Type B pancreatic cell (in vitro differentiated cells): ENCODE measurements around the gene RRAGC. TPM values are rescaled to one million over a fixed set of nuclear protein-coding genes. Genes with fewer than 3 reads are reported as not detected.
"Not testable (repeated sequence)": the region's sequence is repeated elsewhere in the genome, so short reads cannot be mapped to it uniquely, and the experiment has no call there.

ENCODE experiments used
- DNase-seq: peaks from one replicate; pipeline ENCODE4 v3.0.0; 2021; ENCODE audit warnings: mixed read lengths; ENCODE audit not compliant: unreplicated experiment; ENCODE audit errors: extremely low spot score
- H3K27ac Mint-ChIP-seq: 2 replicates; pipeline ENCODE4 v1.8.0; 2021; ENCODE audit warnings: mild to moderate bottlenecking, mixed read lengths
- H3K27me3 Mint-ChIP-seq: 2 replicates; pipeline ENCODE4 v1.8.0; 2021; ENCODE audit warnings: mixed read lengths
- H3K36me3 Mint-ChIP-seq: 2 replicates; pipeline ENCODE4 v1.8.0; 2021; ENCODE audit warnings: mixed read lengths
- H3K4me1 Mint-ChIP-seq: one replicate; pipeline ENCODE4 v1.8.0; 2021; ENCODE audit warnings: mixed read lengths; ENCODE audit not compliant: unreplicated experiment
- H3K4me3 Mint-ChIP-seq: 2 replicates; pipeline ENCODE4 v1.8.0; 2021; ENCODE audit warnings: mild to moderate bottlenecking, mixed read lengths
- H3K9me3 Mint-ChIP-seq: 2 replicates; pipeline ENCODE4 v1.8.0; 2021; ENCODE audit warnings: mixed read lengths
- total RNA-seq: library from RNA; stranded (reverse); gene quantifications from 2 replicates; pipeline ENCODE4 v1.2.1, GENCODE V29; 2021; ENCODE audit warnings: low replicate concordance
- TF ChIP-seq, protein P1 (sequence below): fragments of 200-600 bp; sonication (generic); conservative IDR thresholded peaks from 2 replicates; pipeline ENCODE4 v1.5.0; 2021; ENCODE audit warnings: antibody characterized with exemption, mild to moderate bottlenecking

RRAGC gene
- total RNA-seq, 1 donor from 2014 or later = 25.3 TPM

DNA sequence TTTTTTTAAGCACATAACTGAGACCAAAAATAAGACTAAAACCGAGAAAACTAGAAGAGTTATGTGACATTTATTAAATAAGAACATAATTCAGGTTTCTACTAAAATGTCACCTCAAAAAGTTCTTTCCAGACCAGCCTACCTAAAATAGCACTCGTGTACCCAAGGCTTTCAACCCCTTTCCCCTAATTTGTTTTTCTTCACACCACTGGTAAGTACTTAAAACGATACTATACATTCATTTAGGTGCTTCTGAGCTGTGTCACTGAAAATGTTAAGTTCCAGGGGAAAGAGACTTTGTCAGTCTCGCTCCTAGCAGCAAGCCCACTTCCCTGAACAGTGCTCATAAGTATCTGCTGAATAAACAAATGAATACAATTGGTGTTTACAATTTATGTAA, 6.8 kb downstream of the RRAGC start:
- no peak for DNase-seq
- no peak overlapping the region for H3K4me3 Mint-ChIP-seq
- H3K36me3 Mint-ChIP-seq = peaks cover 8% of the 10 kb centered on the region
- peaks cover 4% of the 10 kb centered on the region for H3K4me1 Mint-ChIP-seq
- H3K9me3 Mint-ChIP-seq = no peaks in the 10 kb centered on the region
- TF ChIP-seq, protein P1, sequence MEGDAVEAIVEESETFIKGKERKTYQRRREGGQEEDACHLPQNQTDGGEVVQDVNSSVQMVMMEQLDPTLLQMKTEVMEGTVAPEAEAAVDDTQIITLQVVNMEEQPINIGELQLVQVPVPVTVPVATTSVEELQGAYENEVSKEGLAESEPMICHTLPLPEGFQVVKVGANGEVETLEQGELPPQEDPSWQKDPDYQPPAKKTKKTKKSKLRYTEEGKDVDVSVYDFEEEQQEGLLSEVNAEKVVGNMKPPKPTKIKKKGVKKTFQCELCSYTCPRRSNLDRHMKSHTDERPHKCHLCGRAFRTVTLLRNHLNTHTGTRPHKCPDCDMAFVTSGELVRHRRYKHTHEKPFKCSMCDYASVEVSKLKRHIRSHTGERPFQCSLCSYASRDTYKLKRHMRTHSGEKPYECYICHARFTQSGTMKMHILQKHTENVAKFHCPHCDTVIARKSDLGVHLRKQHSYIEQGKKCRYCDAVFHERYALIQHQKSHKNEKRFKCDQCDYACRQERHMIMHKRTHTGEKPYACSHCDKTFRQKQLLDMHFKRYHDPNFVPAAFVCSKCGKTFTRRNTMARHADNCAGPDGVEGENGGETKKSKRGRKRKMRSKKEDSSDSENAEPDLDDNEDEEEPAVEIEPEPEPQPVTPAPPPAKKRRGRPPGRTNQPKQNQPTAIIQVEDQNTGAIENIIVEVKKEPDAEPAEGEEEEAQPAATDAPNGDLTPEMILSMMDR = no peak
- H3K27me3 Mint-ChIP-seq = no peaks in the 10 kb centered on the region
- no peak overlapping the region for H3K27ac Mint-ChIP-seq

DNA sequence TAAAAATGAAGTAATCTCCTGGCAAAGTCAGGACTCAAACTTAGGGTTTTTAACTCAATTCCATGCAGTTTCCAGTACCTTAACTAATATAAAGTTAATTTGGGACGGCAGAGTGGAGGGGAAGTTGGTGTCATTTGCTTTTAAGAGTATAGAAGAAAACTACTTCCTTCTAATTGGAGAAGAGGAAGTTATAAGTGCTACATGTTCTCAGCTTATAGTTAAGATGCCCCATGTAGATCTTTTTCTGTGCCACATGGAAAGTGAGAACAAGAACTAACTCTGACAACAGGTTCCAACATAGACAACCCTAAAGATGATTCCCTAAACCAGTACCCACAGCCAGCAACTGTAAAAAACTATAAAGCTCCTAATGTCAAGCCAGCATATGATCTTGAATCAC, 11.5 kb downstream of the RRAGC start:
- Mint-ChIP-seq H3K27me3 (no peaks in the 10 kb centered on the region), H3K4me3 (no peak overlapping the region), H3K9me3 (no peaks in the 10 kb centered on the region), H3K36me3 (peaks cover 30% of the 10 kb centered on the region), H3K27ac (no peak overlapping the region), H3K4me1 (no peaks in the 10 kb centered on the region)
- DNase-seq = no peak
- TF ChIP-seq, protein P1 = no peak

DNA sequence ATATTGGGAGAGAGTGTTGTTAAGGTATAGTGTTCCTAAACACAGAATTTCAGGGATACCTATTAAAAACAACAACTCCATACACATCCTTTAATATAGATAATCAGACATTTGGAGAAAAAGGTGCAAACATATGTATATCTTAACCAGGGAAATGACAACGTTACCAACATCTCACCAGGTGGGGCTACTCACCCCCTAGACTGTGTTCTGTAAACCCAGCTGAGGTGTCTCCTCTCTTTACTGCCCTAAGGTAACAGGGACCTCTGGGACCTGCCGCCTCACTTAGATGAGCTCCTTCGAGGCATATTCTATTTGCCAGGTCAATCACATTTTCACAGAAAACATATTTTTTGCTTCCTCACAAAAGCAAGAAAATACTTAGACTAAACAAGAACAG, 13.4 kb downstream of the RRAGC start:
- Mint-ChIP-seq H3K27me3 (no peaks in the 10 kb centered on the region), H3K36me3 (peaks cover 34% of the 10 kb centered on the region), H3K4me3 (no peak overlapping the region), H3K27ac (no peak overlapping the region), H3K4me1 (no peaks in the 10 kb centered on the region), H3K9me3 (no peaks in the 10 kb centered on the region)
- DNase-seq = no peak
- TF ChIP-seq, protein P1 = no peak

DNA sequence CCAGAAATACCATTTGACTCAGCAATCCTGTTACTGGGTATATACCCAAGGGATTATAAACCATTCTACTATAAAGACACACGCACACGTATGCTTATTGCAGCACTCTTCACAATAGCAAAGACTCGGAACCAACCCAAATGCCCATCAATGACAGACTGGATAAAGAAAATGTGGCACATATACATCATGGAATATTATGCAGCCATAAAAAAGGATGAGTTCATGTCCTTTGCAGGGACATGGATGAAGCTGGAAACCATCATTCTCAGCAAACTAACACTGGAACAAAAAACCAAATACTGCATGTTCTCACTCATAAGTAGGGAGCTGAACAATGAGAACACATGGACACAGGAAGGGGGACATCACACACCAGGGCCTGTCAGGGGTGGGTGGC, 14.5 kb downstream of the RRAGC start:
- not testable (repeated sequence) for H3K4me3 Mint-ChIP-seq, H3K4me1 Mint-ChIP-seq, DNase-seq, H3K27me3 Mint-ChIP-seq, H3K9me3 Mint-ChIP-seq, H3K27ac Mint-ChIP-seq
- H3K36me3 Mint-ChIP-seq = peaks cover 29% of the 10 kb centered on the region

DNA sequence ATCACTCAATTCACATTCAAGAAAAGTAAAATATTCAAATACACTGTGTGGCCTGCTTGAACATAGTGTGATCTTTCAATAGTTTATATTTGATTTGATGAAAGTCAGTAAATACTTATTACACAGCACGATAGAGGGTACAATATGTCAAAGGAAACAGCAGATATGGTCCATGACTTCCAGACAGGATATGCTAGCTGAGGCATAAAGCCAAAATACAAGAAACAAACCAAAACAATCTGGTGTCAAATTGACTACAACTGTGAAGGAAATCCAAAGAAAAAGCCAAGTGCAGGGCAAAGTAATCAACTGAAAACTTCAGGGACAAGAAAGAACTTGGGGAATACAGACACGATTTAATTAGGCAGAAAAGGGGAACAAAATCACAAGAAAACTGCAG, 19.3 kb downstream of the RRAGC start:
- Mint-ChIP-seq H3K27me3 (no peaks in the 10 kb centered on the region), H3K9me3 (no peaks in the 10 kb centered on the region), H3K27ac (no peak overlapping the region), H3K4me3 (no peak overlapping the region), H3K36me3 (peaks cover 21% of the 10 kb centered on the region), H3K4me1 (no peaks in the 10 kb centered on the region)
- TF ChIP-seq, protein P1 = no peak
- DNase-seq = no peak

DNA sequence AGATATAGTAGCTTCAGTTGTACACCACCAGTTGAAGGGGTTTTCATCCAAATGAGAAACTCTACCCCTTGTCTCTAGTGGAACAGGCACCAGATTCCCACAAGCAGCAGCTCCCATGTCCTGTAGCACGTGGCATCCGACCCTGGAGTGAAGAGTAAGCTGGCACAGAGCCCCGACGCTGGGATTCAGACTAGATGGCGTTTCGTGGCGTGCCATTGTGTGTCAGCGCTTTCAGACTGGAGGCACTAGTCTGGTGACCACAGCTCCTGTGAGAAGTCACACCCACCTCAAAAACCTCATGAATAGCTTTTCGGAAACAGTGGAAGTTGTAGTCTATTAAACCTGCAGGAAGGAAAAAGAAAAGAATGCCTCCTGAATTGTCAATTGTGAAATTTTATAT, 20.2 kb downstream of the RRAGC start:
- Mint-ChIP-seq H3K4me3 (no peak overlapping the region), H3K9me3 (no peaks in the 10 kb centered on the region), H3K36me3 (peaks cover 12% of the 10 kb centered on the region), H3K27ac (no peak overlapping the region), H3K27me3 (no peaks in the 10 kb centered on the region), H3K4me1 (no peaks in the 10 kb centered on the region)
- TF ChIP-seq, protein P1 = no peak
- DNase-seq = no peak

DNA sequence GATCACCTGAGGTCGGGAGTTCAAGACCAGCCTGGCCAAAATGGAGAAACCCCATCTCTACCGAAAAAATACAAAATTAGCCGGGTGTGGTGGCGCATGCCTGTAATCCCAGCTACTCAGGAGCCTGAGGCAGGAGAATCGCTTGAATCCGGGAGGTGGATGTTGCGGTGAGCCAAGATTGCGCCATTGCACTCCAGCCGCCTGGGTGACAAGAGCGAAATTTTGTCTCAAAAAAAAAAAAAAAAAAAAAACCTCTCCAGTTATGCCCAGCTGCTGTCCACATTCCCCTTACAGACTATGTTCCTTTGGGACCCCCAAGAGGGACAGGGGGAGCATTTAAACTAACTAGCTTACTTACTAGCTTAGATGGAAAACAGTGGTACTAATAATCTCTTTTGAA, 23.3 kb downstream of the RRAGC start:
- not testable (repeated sequence) for H3K4me1 Mint-ChIP-seq, DNase-seq, H3K27ac Mint-ChIP-seq, H3K9me3 Mint-ChIP-seq, H3K4me3 Mint-ChIP-seq, H3K36me3 Mint-ChIP-seq
- peaks cover 12% of the 10 kb centered on the region for H3K27me3 Mint-ChIP-seq
